GM11168 (cell line): ENCODE measurements around the gene PCLO.

ENCODE experiments used
- in situ Hi-C: fragments of 300-500 bp; cut with MboI; formaldehyde crosslinking; loops from one replicate; pipeline ENCODE4 v1.12.0; 2022; ENCODE audit warnings: low sequenced_read_pairs; ENCODE audit not compliant: unreplicated experiment

Gene PCLO

GRCh38 chr7:82886324-82886723 lies 276.4 kb downstream of the PCLO start:
- in situ Hi-C loops, result no loop called here

- in situ Hi-C loops, result no loop called here
Observed at GRCh38 chr7:82865856-82866255, 296.8 kb downstream of the PCLO start.

GRCh38 chr7:82859106-82859850 lies 303.4 kb downstream of the PCLO start:
- in situ Hi-C loops, result no loop called here

- in situ Hi-C loops, result no loop called here
Observed at GRCh38 chr7:82851121-82851520, 311.6 kb downstream of the PCLO start.

GRCh38 chr7:82841828-82842227 lies 320.9 kb downstream of the PCLO start:
- in situ Hi-C loops, result no loop called here

GRCh38 chr7:82840061-82840460 lies 322.6 kb downstream of the PCLO start:
- in situ Hi-C loops, result no loop called here

GRCh38 chr7:82839555-82839954 lies 323.1 kb downstream of the PCLO start:
- in situ Hi-C loops, result loop anchor here (10.0 kb wide), 1 partner anchor 465 kb away; no protein-coding TSS in a partner anchor

- in situ Hi-C loops, result loop anchor here (10.0 kb wide), 1 partner anchor 464 kb away; no protein-coding TSS in a partner anchor
Observed at GRCh38 chr7:82839063-82839462, 323.6 kb downstream of the PCLO start.

GRCh38 chr7:82838314-82838713 lies 324.4 kb downstream of the PCLO start:
- in situ Hi-C loops, result loop anchor here (10.0 kb wide), 1 partner anchor 464 kb away; no protein-coding TSS in a partner anchor

GRCh38 chr7:82823073-82823472 lies 339.6 kb downstream of the PCLO start:
- in situ Hi-C loops, result no loop called here

GRCh38 chr7:82821037-82821436 lies 341.6 kb downstream of the PCLO start:
- in situ Hi-C loops, result no loop called here

- in situ Hi-C loops, result no loop called here
Observed at GRCh38 chr7:82818171-82818570, 344.5 kb downstream of the PCLO start.

GRCh38 chr7:82816272-82816671 lies 346.4 kb downstream of the PCLO start:
- in situ Hi-C loops, result no loop called here

GRCh38 chr7:82810558-82811259 lies 352.0 kb downstream of the PCLO start:
- in situ Hi-C loops, result no loop called here

- in situ Hi-C loops, result no loop called here
Observed at GRCh38 chr7:82808633-82809032, 354.1 kb downstream of the PCLO start.

GRCh38 chr7:82805527-82805960 lies 357.1 kb downstream of the PCLO start:
- in situ Hi-C loops, result no loop called here

GRCh38 chr7:82803411-82803810 lies 359.3 kb downstream of the PCLO start:
- in situ Hi-C loops, result no loop called here

- in situ Hi-C loops, result no loop called here
Observed at GRCh38 chr7:82789883-82790609, 372.6 kb downstream of the PCLO start.

GRCh38 chr7:82778021-82778420 lies 384.7 kb downstream of the PCLO start:
- in situ Hi-C loops, result no loop called here

GRCh38 chr7:82762880-82763279 lies 399.8 kb downstream of the PCLO start:
- in situ Hi-C loops, result no loop called here

GRCh38 chr7:82760831-82761230 lies 401.9 kb downstream of the PCLO start:
- in situ Hi-C loops, result no loop called here
